ENCODE data around the gene ABCF1.
"Not testable (repeated sequence)": the region's sequence is repeated elsewhere in the genome, so short reads cannot be mapped to it uniquely, and the experiment has no call there.

ABCF1 gene

DNA sequence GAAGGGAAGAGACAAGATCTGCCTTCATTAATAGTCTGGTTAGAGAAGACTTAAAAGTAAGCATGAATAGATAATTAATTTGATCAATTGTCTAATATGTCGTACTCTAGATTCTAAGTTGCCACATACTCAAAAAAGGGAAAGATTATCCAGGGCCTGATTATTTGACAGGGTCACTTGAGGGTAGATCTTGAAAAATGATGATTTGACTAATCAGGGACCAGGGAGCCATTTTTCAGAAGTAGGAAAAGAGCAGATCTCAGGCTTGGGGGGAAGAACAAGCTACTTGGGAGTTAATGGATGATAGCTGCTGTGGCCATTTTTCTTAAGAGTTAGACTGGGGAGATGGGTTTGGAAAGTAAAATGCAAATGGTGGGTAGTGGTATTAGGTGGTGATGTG, 21.0 kb downstream of the ABCF1 start:
- no peak for TF ChIP-seq ZFX (IDR thresholded peaks at IDR 0.05)
- H3K27ac ChIP-seq: peak overlapping the region; percentile 69; the same call in 1 of the 2 replicates

DNA sequence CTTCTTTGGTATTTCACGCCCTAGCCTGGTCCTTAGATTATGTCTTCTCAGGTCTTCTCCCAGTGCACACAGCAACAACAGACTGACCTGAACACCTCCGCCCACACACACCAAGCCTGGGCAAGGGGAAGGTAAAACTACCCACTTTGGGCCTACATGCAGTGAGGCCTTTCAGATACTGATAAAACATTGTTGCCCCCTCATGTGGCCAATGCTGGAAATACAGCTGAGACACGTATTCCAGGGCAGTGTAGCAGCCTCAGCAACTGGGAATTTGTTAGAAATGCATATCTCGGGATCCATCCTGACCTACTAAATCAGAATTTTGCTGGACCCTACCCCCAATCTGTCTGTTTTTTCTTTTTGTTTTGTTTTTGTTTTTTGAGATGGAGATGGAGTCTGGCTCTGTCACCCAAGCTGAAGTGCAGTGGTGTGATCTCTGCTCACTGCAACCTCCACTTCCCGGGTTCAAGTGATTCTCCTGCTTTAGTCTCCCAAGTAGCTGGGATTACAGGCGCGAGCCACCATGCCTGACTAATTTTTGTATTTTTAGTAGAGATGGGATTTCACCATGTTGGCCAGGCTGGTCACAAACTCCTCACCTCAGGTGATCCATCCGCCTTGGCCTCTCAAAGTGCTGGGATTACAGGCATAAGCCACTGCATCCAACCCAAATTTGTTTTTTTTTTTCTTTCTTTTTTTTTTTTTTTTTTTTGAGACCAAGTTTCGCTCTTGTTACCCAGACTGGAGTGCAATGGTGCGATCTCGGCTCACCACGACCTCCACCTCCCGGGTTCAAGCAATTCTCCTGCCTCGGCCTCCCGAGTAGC, 26.3 kb downstream of the ABCF1 start:
- H3K27ac ChIP-seq: not testable (repeated sequence)
- TF ChIP-seq, protein P1, sequence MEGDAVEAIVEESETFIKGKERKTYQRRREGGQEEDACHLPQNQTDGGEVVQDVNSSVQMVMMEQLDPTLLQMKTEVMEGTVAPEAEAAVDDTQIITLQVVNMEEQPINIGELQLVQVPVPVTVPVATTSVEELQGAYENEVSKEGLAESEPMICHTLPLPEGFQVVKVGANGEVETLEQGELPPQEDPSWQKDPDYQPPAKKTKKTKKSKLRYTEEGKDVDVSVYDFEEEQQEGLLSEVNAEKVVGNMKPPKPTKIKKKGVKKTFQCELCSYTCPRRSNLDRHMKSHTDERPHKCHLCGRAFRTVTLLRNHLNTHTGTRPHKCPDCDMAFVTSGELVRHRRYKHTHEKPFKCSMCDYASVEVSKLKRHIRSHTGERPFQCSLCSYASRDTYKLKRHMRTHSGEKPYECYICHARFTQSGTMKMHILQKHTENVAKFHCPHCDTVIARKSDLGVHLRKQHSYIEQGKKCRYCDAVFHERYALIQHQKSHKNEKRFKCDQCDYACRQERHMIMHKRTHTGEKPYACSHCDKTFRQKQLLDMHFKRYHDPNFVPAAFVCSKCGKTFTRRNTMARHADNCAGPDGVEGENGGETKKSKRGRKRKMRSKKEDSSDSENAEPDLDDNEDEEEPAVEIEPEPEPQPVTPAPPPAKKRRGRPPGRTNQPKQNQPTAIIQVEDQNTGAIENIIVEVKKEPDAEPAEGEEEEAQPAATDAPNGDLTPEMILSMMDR (conservative IDR thresholded peaks at IDR 0.05): peak; percentile 84
- TF ChIP-seq ZFX (IDR thresholded peaks at IDR 0.05): peak; percentile 29; the same call in 1 of the 2 replicates

DNA sequence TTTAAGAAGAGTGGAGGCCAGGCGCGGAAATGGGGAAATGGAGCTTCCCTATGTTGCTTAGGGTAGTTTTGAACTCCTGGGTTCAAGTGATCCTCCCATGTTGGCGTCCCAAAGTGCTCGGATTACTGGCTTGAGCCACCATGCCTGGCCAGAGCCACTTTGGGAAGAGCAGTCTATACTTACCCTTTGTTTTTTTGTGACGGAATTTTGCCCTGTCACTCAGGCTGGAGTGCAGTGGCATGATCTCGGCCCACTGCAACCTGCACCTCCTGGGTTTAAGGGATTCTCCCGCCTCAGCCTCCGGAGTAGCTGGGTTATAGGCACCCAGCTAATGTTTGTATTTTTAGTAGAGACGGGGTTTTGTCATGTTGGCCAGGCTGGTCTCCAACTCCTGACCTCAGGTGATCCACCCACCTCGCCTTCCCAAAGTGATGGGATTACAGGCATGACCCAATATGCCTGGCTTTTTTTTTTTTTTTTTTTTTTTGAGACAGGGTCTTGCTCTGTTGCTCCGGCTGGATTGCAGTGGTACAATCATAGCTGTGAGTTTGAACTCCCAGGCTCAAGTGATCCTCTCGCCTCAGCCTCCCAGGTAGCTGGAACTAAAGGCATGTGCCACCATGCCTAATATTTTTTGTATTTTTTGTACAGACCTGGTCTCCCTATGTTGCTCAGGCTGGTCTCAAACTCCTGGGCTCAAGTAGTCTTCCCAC, 27.8 kb downstream of the ABCF1 start:
- no peak overlapping the region for H3K27ac ChIP-seq
- no peak for TF ChIP-seq ZFX (IDR thresholded peaks at IDR 0.05)
- TF ChIP-seq, protein P1 (conservative IDR thresholded peaks at IDR 0.05): no peak

DNA sequence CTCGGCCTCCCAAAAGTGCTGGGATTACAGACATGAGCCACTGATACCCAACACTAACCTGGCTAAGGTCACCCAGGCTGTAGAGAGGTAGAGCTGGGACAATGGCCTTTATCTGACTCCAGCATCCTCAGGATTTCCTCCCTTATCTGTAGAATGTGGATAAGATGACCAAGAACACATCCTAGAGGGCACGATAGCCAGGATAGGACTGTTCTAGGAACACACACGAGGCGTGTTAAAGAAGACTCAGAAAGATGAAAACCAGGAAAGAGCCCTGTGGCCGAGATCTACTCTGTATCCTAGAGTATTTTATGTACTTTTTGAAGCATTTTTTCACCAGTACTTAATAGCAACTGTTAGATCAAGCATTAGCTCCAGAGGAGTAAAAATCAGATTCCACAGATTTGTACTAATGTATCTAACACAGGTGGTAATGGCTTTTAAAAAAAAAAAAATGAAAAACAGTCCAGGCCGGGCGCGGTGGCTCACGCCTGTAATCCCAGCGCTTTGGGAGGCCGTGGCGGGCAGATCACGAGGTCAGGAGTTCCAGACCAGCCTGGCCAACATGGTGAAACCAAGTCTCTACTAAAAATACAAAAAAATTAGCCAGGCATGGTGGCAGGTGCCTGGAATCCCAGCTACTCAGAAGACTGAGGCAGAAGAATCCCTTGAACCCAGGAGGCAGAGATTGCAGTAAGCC, 28.5 kb downstream of the ABCF1 start:
- TF ChIP-seq, protein P1 (conservative IDR thresholded peaks at IDR 0.05): no peak
- no peak for TF ChIP-seq ZFX (IDR thresholded peaks at IDR 0.05)
- no peak overlapping the region for H3K27ac ChIP-seq

DNA sequence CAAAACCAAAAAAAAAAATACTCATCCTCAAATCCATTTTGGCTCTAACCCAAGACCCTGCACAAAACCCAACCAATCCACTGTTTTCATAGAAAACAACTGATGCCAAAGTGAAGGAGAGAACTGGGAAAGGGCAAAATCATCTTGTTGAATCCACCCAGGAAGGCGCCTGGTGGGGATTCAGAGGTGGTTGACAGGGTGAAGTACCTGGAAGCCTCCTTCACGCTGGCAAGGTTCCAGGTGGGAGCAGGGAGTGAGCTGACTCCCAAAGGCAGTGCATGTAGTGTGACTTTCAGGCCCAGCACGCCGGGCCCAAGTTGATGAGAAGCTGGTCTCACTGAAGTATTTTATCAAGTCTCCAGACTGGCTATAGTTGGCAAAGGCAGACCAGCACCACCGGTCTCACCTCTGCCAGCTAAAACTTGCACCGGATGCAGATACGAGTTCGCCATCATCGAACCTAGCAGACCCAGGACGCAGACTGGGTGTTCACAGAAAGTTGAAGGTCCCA, 29.3 kb downstream of the ABCF1 start:
- no peak for TF ChIP-seq ZFX (IDR thresholded peaks at IDR 0.05)
- TF ChIP-seq, protein P1 (conservative IDR thresholded peaks at IDR 0.05): no peak
- no peak overlapping the region for H3K27ac ChIP-seq

DNA sequence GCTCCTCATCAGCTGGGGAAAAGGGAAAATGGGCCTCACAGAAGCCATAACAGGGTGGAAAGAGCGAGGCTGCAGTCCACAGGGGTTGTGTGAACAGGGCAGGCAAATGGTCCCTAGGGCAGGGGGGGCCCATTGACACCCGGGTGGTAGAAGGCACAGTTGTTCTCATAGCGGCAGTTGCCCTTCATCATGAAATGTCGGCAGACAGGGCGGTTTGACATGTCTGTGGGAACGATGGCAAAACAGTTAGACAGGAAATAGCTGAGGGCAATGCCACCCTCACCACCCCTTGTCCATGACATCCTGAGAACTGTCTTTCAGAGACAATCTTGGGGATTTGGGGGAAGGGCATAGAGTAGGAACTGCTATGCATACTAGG, 30.2 kb downstream of the ABCF1 start:
- TF ChIP-seq, protein P1 (conservative IDR thresholded peaks at IDR 0.05): no peak
- no peak for TF ChIP-seq ZFX (IDR thresholded peaks at IDR 0.05)

DNA sequence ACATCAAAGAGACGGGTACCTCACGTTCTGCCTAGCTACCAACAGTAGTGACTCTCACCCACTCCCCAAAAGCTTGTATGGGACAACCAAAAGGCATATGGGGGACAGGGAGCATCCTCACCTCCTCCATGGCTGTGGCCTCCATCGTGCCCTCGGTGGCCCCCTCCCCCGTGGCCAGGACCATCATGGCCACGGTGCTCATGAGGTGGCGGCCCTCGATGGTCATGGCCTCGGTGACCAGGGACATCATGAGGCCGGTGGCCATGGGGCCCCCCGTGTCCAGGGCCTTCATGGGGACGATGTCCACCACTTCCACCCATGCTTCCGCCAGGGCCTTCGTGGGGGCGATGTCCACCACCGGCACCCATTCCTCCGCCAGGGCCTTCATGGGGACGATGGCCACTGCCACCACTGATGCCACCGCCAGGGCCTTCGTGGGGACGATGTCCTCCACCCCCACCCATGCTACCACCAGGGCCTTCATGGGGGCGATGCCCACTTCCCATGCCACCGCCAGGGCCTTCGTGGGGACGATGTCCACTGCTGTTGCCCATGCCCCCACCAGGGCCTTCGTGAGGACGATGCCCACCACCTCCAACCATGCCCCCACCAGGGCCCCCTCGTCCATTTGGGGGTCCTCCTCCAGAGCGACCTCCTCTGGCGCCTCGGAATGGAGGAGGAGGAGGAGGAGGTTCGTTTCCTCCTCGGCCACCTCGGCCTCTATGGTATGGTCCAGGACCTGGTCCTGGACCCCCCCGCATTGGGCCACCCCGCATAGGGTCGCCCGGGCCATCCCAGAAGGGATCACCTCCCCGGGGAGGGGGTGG, 30.8 kb downstream of the ABCF1 start:
- TF ChIP-seq, protein P1 (conservative IDR thresholded peaks at IDR 0.05): no peak
- no peak for TF ChIP-seq ZFX (IDR thresholded peaks at IDR 0.05)

More for the DNA sequence above, 30.2 kb downstream of the ABCF1 start:
- H3K27ac ChIP-seq: no peak overlapping the region

More for the DNA sequence above, 30.8 kb downstream of the ABCF1 start:
- no peak overlapping the region for H3K27ac ChIP-seq
